ENCODE data around the gene KANSL1L.

DNA sequence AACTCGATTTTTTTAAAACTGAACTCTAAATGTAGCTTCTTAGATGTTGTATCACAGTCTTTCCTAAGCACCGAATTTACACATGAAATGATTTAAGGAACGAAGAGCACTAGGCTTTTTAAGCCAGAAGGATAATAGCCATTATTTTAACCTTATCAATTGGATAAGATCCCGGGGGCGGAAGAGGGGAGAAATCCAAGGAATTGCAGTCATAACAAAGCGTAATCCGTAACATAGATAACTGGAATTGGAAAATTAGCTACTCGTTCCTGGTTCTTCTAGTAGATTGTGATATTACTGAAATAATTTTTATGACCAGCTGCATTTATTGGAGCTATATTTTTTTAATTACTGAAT lies 988 bp upstream of the KANSL1L start:
- TF ChIP-seq YY1 (IDR thresholded peaks at IDR 0.05; ENCODE audit: low read depth) (no peak), MAX (IDR thresholded peaks at IDR 0.05) (no peak), EP300 (IDR thresholded peaks at IDR 0.05; ENCODE audit: borderline replicate concordance) (no peak), REST (IDR thresholded peaks at IDR 0.05; ENCODE audit: low read depth) (no peak), RAD21 (IDR thresholded peaks at IDR 0.05; ENCODE audit: low read depth) (no peak), TCF12 (IDR thresholded peaks at IDR 0.05; ENCODE audit: low read depth) (no peak), TEAD4 (IDR thresholded peaks at IDR 0.05) (no peak), CREB1 (IDR thresholded peaks at IDR 0.05; ENCODE audit: low read depth) (no peak)
